OCI-LY7 (cell line): ENCODE measurements around the gene ZNF532. TPM values are rescaled to one million over a fixed set of nuclear protein-coding genes. Genes with fewer than 3 reads are reported as not detected.

Experiments
- BruUV-seq: library from RNA; stranded (reverse); fragments of 400-500 nt; replicated peaks from 2 replicates; lab custom pipeline; 2021; lab: Mats Ljungman, UMichigan
- CTCF ChIA-PET: fragments of 300-600 bp; sonication (Branson Sonifier 250); formaldehyde crosslinking; loops from one replicate; lab custom pipeline; 2022; ENCODE audit warnings: antibody characterized with exemption; ENCODE audit not compliant: unreplicated experiment; lab: Charles Lee
- POLR2A ChIA-PET: fragments of 300-600 bp; sonication (Branson Sonifier 250); formaldehyde crosslinking; loops from one replicate; lab custom pipeline; 2022; ENCODE audit warnings: antibody characterized with exemption; lab: Charles Lee
- DNase-seq: peaks from one replicate; pipeline ENCODE4 v3.0.0-alpha.2; 2015; ENCODE audit warnings: low spot score
- H2AFZ ChIP-seq: fragments of 200-600 bp; sonication (generic), shearing (Covaris generic); 2 replicates; pipeline ENCODE4 v1.6.1; 2014; ENCODE audit warnings: mild to moderate bottlenecking, antibody characterized with exemption, low read length, moderate library complexity
- H3K27ac ChIP-seq: fragments of 200-600 bp; sonication (generic); 2 replicates; pipeline ENCODE4 v1.5.1; 2014; ENCODE audit warnings: mixed run types, low read depth, mild to moderate bottlenecking, moderate library complexity, low read length, inconsistent platforms; ENCODE audit not compliant: poor library complexity, severe bottlenecking
- H3K36me3 ChIP-seq: fragments of 200-600 bp; sonication (generic); 2 replicates; pipeline ENCODE4 v1.6.1; 2014; ENCODE audit warnings: mild to moderate bottlenecking, antibody characterized with exemption, low read length, moderate library complexity, mixed read lengths; ENCODE audit not compliant: insufficient read depth
- H3K4me1 ChIP-seq: fragments of 200-600 bp; sonication (generic); 2 replicates; pipeline ENCODE4 v1.5.1; 2014; ENCODE audit warnings: mild to moderate bottlenecking, low read length; ENCODE audit not compliant: insufficient read depth, poor library complexity, severe bottlenecking
- H3K4me2 ChIP-seq: fragments of 200-600 bp; sonication (generic); 2 replicates; pipeline ENCODE4 v1.6.1; 2014; ENCODE audit warnings: mild to moderate bottlenecking, low read length
- H3K4me3 ChIP-seq: fragments of 200-600 bp; sonication (generic); 2 replicates; pipeline ENCODE4 v1.5.1; 2014; ENCODE audit warnings: mild to moderate bottlenecking, low read depth, low read length; ENCODE audit not compliant: poor library complexity, severe bottlenecking
- H3K79me2 ChIP-seq: fragments of 200-600 bp; sonication (generic); 2 replicates; pipeline ENCODE4 v1.6.1; 2016; ENCODE audit warnings: low read depth, mild to moderate bottlenecking, low read length, moderate library complexity, mixed read lengths; ENCODE audit not compliant: insufficient read depth
- H3K9me2 ChIP-seq: fragments of 200-600 bp; sonication (generic); 2 replicates; pipeline ENCODE4 v1.6.1; 2016; ENCODE audit warnings: mild to moderate bottlenecking, low read length, mixed read lengths; ENCODE audit not compliant: insufficient read depth
- H3K9me3 ChIP-seq: fragments of 200-600 bp; sonication (generic); 2 replicates; pipeline ENCODE4 v1.6.1; 2014; ENCODE audit warnings: mild to moderate bottlenecking, mixed run types, low read length, mixed read lengths
- H4K20me1 ChIP-seq: fragments of 200-600 bp; sonication (generic); 2 replicates; pipeline ENCODE4 v1.6.1; 2014; ENCODE audit warnings: mild to moderate bottlenecking, antibody characterized with exemption, low read length, moderate library complexity, mixed read lengths; ENCODE audit not compliant: insufficient read depth
- CTCF ChIP-seq: fragments of 200-600 bp; sonication (generic); conservative IDR thresholded peaks from 2 replicates; pipeline ENCODE4 v1.5.1; 2014; ENCODE audit warnings: mild to moderate bottlenecking, antibody characterized with exemption, low read length, moderate library complexity, mixed read lengths
- EZH2phosphoT487 ChIP-seq: fragments of 200-600 bp; sonication (generic); IDR thresholded peaks from 2 replicates; pipeline ENCODE4 v1.6.1; 2018; ENCODE audit warnings: low read depth, borderline replicate concordance, mild to moderate bottlenecking, mixed run types, antibody characterized with exemption, low read length, moderate library complexity, mixed read lengths
- intact Hi-C: fragments of 100-400 bp; cut with micrococcal nuclease; formaldehyde crosslinking; loops from one replicate; pipeline ENCODE4 v1.10.0; 2022; ENCODE audit not compliant: unreplicated experiment
- total RNA-seq, 2 experiments: library from RNA; depleted of rRNA in 1 of 2; stranded (reverse); fragments of >200 nt in 1 of 2; shearing (Covaris generic) in 1 of 2; gene quantifications; 2 replicates each; pipeline ENCODE4 v1.2.3, GENCODE V29; 2014 to 2022

The ZNF532 gene
- total RNA-seq, 2 experiments from 2014 or later, result 10.4 to 18.7 TPM

- Histone ChIP-seq H2AFZ (no peak overlapping the region), H3K4me1 (peaks cover 31% of the 10 kb centered on the region), H3K79me2 (peaks cover 9% of the 10 kb centered on the region; the same call in 1 of the 2 replicates), H3K4me2 (peak overlapping the region; percentile 5; the same call in 1 of the 2 replicates), H3K27ac (no peak overlapping the region), H4K20me1 (no peaks in the 10 kb centered on the region), H3K36me3 (peaks cover 28% of the 10 kb centered on the region), H3K9me2 (no peaks in the 10 kb centered on the region), H3K4me3 (no peak overlapping the region), H3K9me3 (no peaks in the 10 kb centered on the region)
- ChIA-PET CTCF (no interaction called here), POLR2A (no interaction called here)
- no peak for TF ChIP-seq EZH2phosphoT487
- no peak for TF ChIP-seq CTCF
- intact Hi-C loops, result no loop called here
- DNase-seq, result no peak
- BruUV-seq, result no TSS peak
These were observed 106.5 kb downstream of the ZNF532 start for GRCh38 chr18:58970943-58971790.

GRCh38 chr18:58975296-58975695 is 110.6 kb downstream of the ZNF532 start:
- intact Hi-C loops, result no loop called here

More at GRCh38 chr18:58975296-58975695, 110.6 kb downstream of the ZNF532 start:
- no peaks in the 10 kb centered on the region for H4K20me1 ChIP-seq
- no peaks in the 10 kb centered on the region for H3K79me2 ChIP-seq
- H3K9me2 ChIP-seq, result no peaks in the 10 kb centered on the region
- BruUV-seq, result no TSS peak
- DNase-seq, result no peak
- no peak overlapping the region for H3K27ac ChIP-seq
- H3K4me3 ChIP-seq, result no peak overlapping the region
- TF ChIP-seq CTCF, result no peak
- no peak for TF ChIP-seq EZH2phosphoT487
- no peak overlapping the region for H2AFZ ChIP-seq
- ChIA-PET CTCF (no interaction called here), POLR2A (interaction anchor here (0.6 to 2.5 kb wide), 4 partner anchors 10 to 54 kb away, joined by 3 to 11 read pairs (median 4); no protein-coding TSS in a partner anchor)
- H3K4me2 ChIP-seq, result no peak overlapping the region; the same call in 1 of the 2 replicates
- no peaks in the 10 kb centered on the region for H3K9me3 ChIP-seq
- no peaks in the 10 kb centered on the region for H3K4me1 ChIP-seq
- peaks cover 30% of the 10 kb centered on the region for H3K36me3 ChIP-seq
